GM12878 (cell line): ENCODE results near the gene SLC16A9. TPM values are rescaled to one million over a fixed set of nuclear protein-coding genes. Genes with fewer than 3 reads are reported as not detected.

Experiments used
- ATAC-seq: fragments of 200-7000 bp; cut with Tn5 transposase; 3 replicates; pipeline ENCODE4 v1.9.1; 2020; ENCODE audit warnings: mild to moderate bottlenecking, moderate library complexity
- BruUV-seq: library from RNA; stranded (reverse); fragments of 400-500 nt; replicated peaks from 2 replicates; lab custom pipeline; 2021; lab: Mats Ljungman, UMichigan
- CTCF ChIA-PET: fragments of 300-600 bp; sonication (Branson Sonifier 250); formaldehyde crosslinking; extraction: SDS; loops from one replicate; lab custom pipeline; 2021; ENCODE audit warnings: inconsistent platforms; lab: Yijun Ruan, JAX
- POLR2A ChIA-PET: fragments of 350-600 bp; formaldehyde crosslinking; extraction: SDS; loops from one replicate; lab custom pipeline; 2021; ENCODE audit warnings: inconsistent platforms; lab: Charles Lee
- RAD21 ChIA-PET: fragments of 300-600 bp; sonication (Branson Sonifier 250); formaldehyde crosslinking; loops from one replicate; lab custom pipeline; 2023; ENCODE audit warnings: antibody characterized with exemption; ENCODE audit not compliant: unreplicated experiment; lab: Charles Lee
- SMC1A ChIA-PET: fragments of 300-600 bp; sonication (Branson Sonifier 250); formaldehyde crosslinking; loops from one replicate; lab custom pipeline; 2023; ENCODE audit not compliant: unreplicated experiment, uncharacterized antibody; lab: Charles Lee
- DNase-seq: peaks from one replicate; pipeline ENCODE4 v3.0.0-alpha.2; 2011; ENCODE audit warnings: low read depth, low spot score
- FAIRE-seq: peaks from 3 replicates; lab custom pipeline; 2011; peaks lifted over from hg19 to GRCh38; lab: Jason Lieb, UNC
- H2AFZ ChIP-seq: 2 replicates; pipeline ENCODE4 v1.6.0; 2011; ENCODE audit warnings: low read depth, low read length, control low read depth; ENCODE audit not compliant: control insufficient read depth
- H3K27ac ChIP-seq: 2 replicates; pipeline ENCODE4 v1.5.1; 2011; ENCODE audit warnings: control low read depth; ENCODE audit not compliant: control insufficient read depth, insufficient read depth
- H3K27me3 ChIP-seq, 2 experiments: replicated peaks in 1 of 2; 2 replicates each; pipeline versions ENCODE4 v1.6.0 to v1.6.1; 2011; ENCODE audit warnings: low read length in 1 of 2; ENCODE audit not compliant: control insufficient read depth in 2 of 2, insufficient read depth in 2 of 2
- H3K36me3 ChIP-seq, 2 experiments: 2 replicates each; pipeline ENCODE4 v1.5.1; 2011; ENCODE audit warnings: low read length in 1 of 2; ENCODE audit not compliant: control insufficient read depth in 2 of 2, insufficient read depth in 2 of 2
- H3K4me1 ChIP-seq: 2 replicates; pipeline ENCODE4 v1.6.1; 2011; ENCODE audit warnings: mild to moderate bottlenecking, low read length, moderate library complexity, mixed read lengths; ENCODE audit not compliant: control insufficient read depth, insufficient read depth
- H3K4me2 ChIP-seq: 2 replicates; pipeline ENCODE4 v1.6.0; 2011; ENCODE audit warnings: control low read depth; ENCODE audit not compliant: control insufficient read depth, insufficient read depth
- H3K4me3 ChIP-seq: fragments of 200-600 bp; sonication (generic); 2 replicates; pipeline ENCODE4 v1.5.1; 2016
- H3K79me2 ChIP-seq: 2 replicates; pipeline ENCODE4 v1.6.0; 2011; ENCODE audit warnings: low read length; ENCODE audit not compliant: control insufficient read depth, insufficient read depth
- H3K9ac ChIP-seq: 2 replicates; pipeline ENCODE4 v1.8.0; 2011; ENCODE audit warnings: low read length, control low read depth, mixed read lengths; ENCODE audit not compliant: control insufficient read depth, insufficient read depth
- H3K9me3 ChIP-seq: replicated peaks from 3 replicates; pipeline ENCODE4 v1.5.1; 2011; ENCODE audit warnings: mild to moderate bottlenecking, low read length; ENCODE audit not compliant: control insufficient read depth, insufficient read depth
- H4K20me1 ChIP-seq: 2 replicates; pipeline ENCODE4 v1.6.0; 2011; ENCODE audit not compliant: control insufficient read depth, insufficient read depth
- BCL11A ChIP-seq: IDR thresholded peaks from 2 replicates; pipeline ENCODE4 v1.6.1; 2011; ENCODE audit warnings: low read depth, low read length
- CBX5 ChIP-seq: sonication (generic); IDR thresholded peaks from 2 replicates; pipeline ENCODE4 v1.6.1; 2016; ENCODE audit warnings: low read depth, moderate library complexity, mild to moderate bottlenecking, inconsistent platforms
- CHD2 ChIP-seq: IDR thresholded peaks from 2 replicates; pipeline ENCODE4 v1.6.1; 2011; ENCODE audit warnings: low read depth, low read length, improper control_type of control experiment, borderline replicate concordance
- CREB1 ChIP-seq: IDR thresholded peaks from 2 replicates; pipeline ENCODE4 v1.6.1; 2012; ENCODE audit warnings: low read depth, mild to moderate bottlenecking, inconsistent platforms
- CREM ChIP-seq: IDR thresholded peaks from 2 replicates; pipeline ENCODE4 v1.6.1; 2014; ENCODE audit warnings: antibody characterized with exemption, low read depth
- ETV6 ChIP-seq, 2 experiments: fragments of 450-650 bp in 1 of 2; IDR thresholded peaks in 1 of 2; conservative IDR thresholded peaks in 1 of 2; 2 replicates each; pipeline ENCODE4 v1.6.1; 2014; ENCODE audit warnings: antibody characterized with exemption in 1 of 2, borderline replicate concordance in 1 of 2, low read depth in 1 of 2, mild to moderate bottlenecking in 1 of 2, moderate library complexity in 1 of 2
- HDAC2 ChIP-seq: fragments of 200-600 bp; sonication (generic); IDR thresholded peaks from 2 replicates; pipeline ENCODE4 v1.6.1; 2017
- IRF4 ChIP-seq: IDR thresholded peaks from 2 replicates; pipeline ENCODE4 v1.6.1; 2011; ENCODE audit warnings: low read depth, low read length
- JUNB ChIP-seq: IDR thresholded peaks from 2 replicates; pipeline ENCODE4 v1.6.1; 2016; ENCODE audit warnings: antibody characterized with exemption, mild to moderate bottlenecking
- LARP7 ChIP-seq: fragments of 450-650 bp; IDR thresholded peaks from 2 replicates; pipeline ENCODE4 v1.6.1; 2017; ENCODE audit warnings: mild to moderate bottlenecking
- NBN ChIP-seq: fragments of 450-650 bp; IDR thresholded peaks from 2 replicates; pipeline ENCODE4 v1.6.1; 2016
- NFIC ChIP-seq: IDR thresholded peaks from 2 replicates; pipeline ENCODE4 v1.6.1; 2012; ENCODE audit warnings: low read depth, mild to moderate bottlenecking, inconsistent platforms, low read length, moderate library complexity
- PAX8 ChIP-seq: fragments of 450-650 bp; IDR thresholded peaks from 2 replicates; pipeline ENCODE4 v1.6.1; 2017; ENCODE audit warnings: mild to moderate bottlenecking, moderate library complexity
- RB1 ChIP-seq: fragments of 450-650 bp; formaldehyde crosslinking; IDR thresholded peaks from 2 replicates; pipeline ENCODE4 v1.6.1; 2017; ENCODE audit warnings: mild to moderate bottlenecking, borderline replicate concordance
- RELA ChIP-seq: fragments of 450-650 bp; IDR thresholded peaks from 2 replicates; pipeline ENCODE4 v1.8.0; 2014; ENCODE audit warnings: borderline replicate concordance; ENCODE audit not compliant: partially characterized antibody
- RFX5 ChIP-seq: IDR thresholded peaks from 2 replicates; pipeline ENCODE4 v1.6.1; 2011; ENCODE audit warnings: low read depth, low read length, improper control_type of control experiment
- RUNX3 ChIP-seq: IDR thresholded peaks from 2 replicates; pipeline ENCODE4 v1.6.1; 2012; ENCODE audit warnings: low read length, inconsistent platforms
- SPI1 ChIP-seq: IDR thresholded peaks from 2 replicates; pipeline ENCODE4 v1.6.1; 2011; ENCODE audit warnings: low read depth, mild to moderate bottlenecking, low read length, moderate library complexity, borderline replicate concordance; ENCODE audit not compliant: insufficient read depth
- TCF12 ChIP-seq: IDR thresholded peaks from 2 replicates; pipeline ENCODE4 v1.6.1; 2011; ENCODE audit warnings: low read depth, mild to moderate bottlenecking, low read length
- ZBED1 ChIP-seq: IDR thresholded peaks from 2 replicates; pipeline ENCODE4 v1.6.1; 2016; ENCODE audit warnings: borderline replicate concordance
- WGBS: methylation state at CpG from one replicate; pipeline ENCODE4 v1.1.6; 2016; ENCODE audit warnings: low lambda C conversion rate; ENCODE audit not compliant: insufficient replicate concordance, insufficient coverage; ENCODE audit errors: missing lambda C conversion rate; 5-methylcytosine and 5-hydroxymethylcytosine counted together
- in situ Hi-C: fragments of 300-500 bp; cut with MboI; formaldehyde crosslinking; loops from 9 replicates; pipeline ENCODE4 v1.14.3; 2018; ENCODE audit warnings: mixed read lengths
- intact Hi-C: fragments of 100-400 bp; cut with micrococcal nuclease; formaldehyde crosslinking; loops from one replicate; pipeline ENCODE4 v1.14.2; 2022; ENCODE audit not compliant: unreplicated experiment
- polyA plus RNA-seq, 11 experiments: library from polyadenylated mRNA; depleted of rRNA in 4 of 11; unstranded in 6 of 11; stranded (reverse) in 5 of 11; fragments of >200 nt; fragmentation: Nextera tagmentation in 4 of 11; fragmentation: Illumina TruSeq in 1 of 11; extraction: Ambion mirVana in 4 of 11; extraction: Trizol in 1 of 11; gene quantifications; 1 replicate in 1 of 11; 2 replicates in 10 of 11; pipeline versions ENCODE4 v1.2.1 to v1.2.3, GENCODE V29; 2011 to 2016; ENCODE audit warnings: inconsistent platforms in 2 of 11, missing spikeins in 2 of 11, low read depth in 1 of 11
- total RNA-seq, 4 experiments: library from RNA; depleted of rRNA in 3 of 4; stranded (reverse); fragments of >200 nt in 3 of 4; fragmentation: Illumina TruSeq in 1 of 4; extraction: Trizol in 1 of 4; gene quantifications; 2 replicates each; pipeline versions ENCODE4 v1.2.1 to v1.2.3, GENCODE V29; 2013 to 2021
- TF ChIP-seq, protein P1 (sequence below): fragments of 450-650 bp; IDR thresholded peaks from 2 replicates; pipeline ENCODE4 v1.6.1; 2017; ENCODE audit warnings: antibody characterized with exemption, mild to moderate bottlenecking, moderate library complexity
- TF ChIP-seq, protein P2 (sequence below): IDR thresholded peaks from 2 replicates; pipeline ENCODE4 v1.6.1; 2012; ENCODE audit warnings: low read length, inconsistent platforms

SLC16A9 gene
- total and polyA plus RNA-seq, 10 of the 15 experiments (the other 5 are each of a cell fraction or from before 2014, with no cell fraction given) = 0.86 to 6.2 (median 4.3) TPM

DNA sequence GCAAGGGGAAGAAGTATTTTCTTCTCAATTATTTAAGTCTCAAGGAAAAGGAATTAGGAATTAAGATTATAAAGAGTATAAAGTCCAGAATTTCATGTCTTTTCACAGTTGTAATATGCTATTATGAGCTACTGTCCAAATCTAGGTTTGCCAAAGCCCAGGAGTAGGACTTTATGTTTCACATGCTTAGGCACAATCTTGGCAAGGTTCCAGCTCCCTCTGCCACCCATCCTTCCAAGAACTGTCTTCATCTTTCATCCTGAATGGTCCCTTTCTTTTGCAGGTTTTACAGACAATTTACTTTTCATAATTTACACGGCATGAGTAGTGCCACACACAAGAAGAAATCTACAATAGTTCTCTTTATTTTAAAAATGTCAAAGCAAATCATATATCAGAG lies 29.5 kb downstream of the SLC16A9 start (continued):
- TF ChIP-seq, protein P1, sequence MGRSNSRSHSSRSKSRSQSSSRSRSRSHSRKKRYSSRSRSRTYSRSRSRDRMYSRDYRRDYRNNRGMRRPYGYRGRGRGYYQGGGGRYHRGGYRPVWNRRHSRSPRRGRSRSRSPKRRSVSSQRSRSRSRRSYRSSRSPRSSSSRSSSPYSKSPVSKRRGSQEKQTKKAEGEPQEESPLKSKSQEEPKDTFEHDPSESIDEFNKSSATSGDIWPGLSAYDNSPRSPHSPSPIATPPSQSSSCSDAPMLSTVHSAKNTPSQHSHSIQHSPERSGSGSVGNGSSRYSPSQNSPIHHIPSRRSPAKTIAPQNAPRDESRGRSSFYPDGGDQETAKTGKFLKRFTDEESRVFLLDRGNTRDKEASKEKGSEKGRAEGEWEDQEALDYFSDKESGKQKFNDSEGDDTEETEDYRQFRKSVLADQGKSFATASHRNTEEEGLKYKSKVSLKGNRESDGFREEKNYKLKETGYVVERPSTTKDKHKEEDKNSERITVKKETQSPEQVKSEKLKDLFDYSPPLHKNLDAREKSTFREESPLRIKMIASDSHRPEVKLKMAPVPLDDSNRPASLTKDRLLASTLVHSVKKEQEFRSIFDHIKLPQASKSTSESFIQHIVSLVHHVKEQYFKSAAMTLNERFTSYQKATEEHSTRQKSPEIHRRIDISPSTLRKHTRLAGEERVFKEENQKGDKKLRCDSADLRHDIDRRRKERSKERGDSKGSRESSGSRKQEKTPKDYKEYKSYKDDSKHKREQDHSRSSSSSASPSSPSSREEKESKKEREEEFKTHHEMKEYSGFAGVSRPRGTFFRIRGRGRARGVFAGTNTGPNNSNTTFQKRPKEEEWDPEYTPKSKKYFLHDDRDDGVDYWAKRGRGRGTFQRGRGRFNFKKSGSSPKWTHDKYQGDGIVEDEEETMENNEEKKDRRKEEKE = no peak
- TF ChIP-seq NBN = no peak

DNA sequence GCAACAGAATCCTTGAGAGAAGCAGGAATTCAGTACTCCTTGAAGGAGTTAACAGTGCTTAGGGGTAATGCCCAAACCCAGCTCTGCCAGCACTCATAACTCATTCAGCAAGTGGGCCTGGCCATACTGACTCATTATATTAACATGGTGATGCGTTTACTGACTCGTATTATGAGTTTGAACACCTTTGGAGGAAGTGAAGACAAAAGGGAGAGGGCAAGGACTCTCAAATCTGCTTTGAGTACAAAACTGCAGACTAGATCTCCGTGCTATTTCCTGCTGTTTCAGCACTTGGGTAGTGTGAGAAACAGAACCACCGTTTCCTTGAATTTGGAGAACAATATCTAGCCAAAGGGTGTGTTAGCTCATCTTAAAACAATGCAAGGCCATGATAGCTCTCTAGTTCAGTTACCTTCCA lies 30.8 kb downstream of the SLC16A9 start:
- H4K20me1 ChIP-seq = no peaks in the 10 kb centered on the region
- no peaks in the 10 kb centered on the region for H3K4me1 ChIP-seq
- H3K27me3 ChIP-seq = no peaks in the 10 kb centered on the region
- ATAC-seq (peak; percentile 65), DNase-seq (no peak), FAIRE-seq (no peak)
- H3K9ac ChIP-seq = no peak overlapping the region
- WGBS = 3% methylated on average over 4 of the region's 4 CpGs
- in situ Hi-C loops (no loop called here), intact Hi-C loops (no loop called here)
- SMC1A ChIA-PET = no interaction called here
- BruUV-seq = no TSS peak
- CTCF ChIA-PET = interaction anchor here (0.7 to 1.6 kb wide), 2 partner anchors 8 to 722 kb away, joined by 3 to 5 read pairs; no protein-coding TSS in a partner anchor
- no peak overlapping the region for H3K4me3 ChIP-seq
- RAD21 ChIA-PET = no interaction called here
- H3K9me3 ChIP-seq = no peaks in the 10 kb centered on the region
- POLR2A ChIA-PET = no interaction called here
- no peak overlapping the region for H3K27ac ChIP-seq
- H3K36me3 ChIP-seq = no peaks in the 10 kb centered on the region
- no peaks in the 10 kb centered on the region for H3K79me2 ChIP-seq
- H3K4me2 ChIP-seq = no peak overlapping the region
- no peak overlapping the region for H2AFZ ChIP-seq
- TF ChIP-seq CREM = peak; percentile 41; the same call in 1 of the 2 replicates
- no peak for TF ChIP-seq TCF12
- TF ChIP-seq ETV6 (conservative IDR thresholded peaks at IDR 0.05 in 1 of 2, IDR thresholded peaks at IDR 0.05 in 1 of 2; ENCODE audit: borderline replicate concordance in 1 of 2, low read depth in 1 of 2) = peak in 1 of 2 experiments; percentile 40; a peak in 1 of 4 replicates
- TF ChIP-seq, protein P2, sequence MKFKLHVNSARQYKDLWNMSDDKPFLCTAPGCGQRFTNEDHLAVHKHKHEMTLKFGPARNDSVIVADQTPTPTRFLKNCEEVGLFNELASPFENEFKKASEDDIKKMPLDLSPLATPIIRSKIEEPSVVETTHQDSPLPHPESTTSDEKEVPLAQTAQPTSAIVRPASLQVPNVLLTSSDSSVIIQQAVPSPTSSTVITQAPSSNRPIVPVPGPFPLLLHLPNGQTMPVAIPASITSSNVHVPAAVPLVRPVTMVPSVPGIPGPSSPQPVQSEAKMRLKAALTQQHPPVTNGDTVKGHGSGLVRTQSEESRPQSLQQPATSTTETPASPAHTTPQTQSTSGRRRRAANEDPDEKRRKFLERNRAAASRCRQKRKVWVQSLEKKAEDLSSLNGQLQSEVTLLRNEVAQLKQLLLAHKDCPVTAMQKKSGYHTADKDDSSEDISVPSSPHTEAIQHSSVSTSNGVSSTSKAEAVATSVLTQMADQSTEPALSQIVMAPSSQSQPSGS = 0 out of 2 replicates have a peak, but pooled peaks have one; percentile 39
- TF ChIP-seq HDAC2 = no peak
- TF ChIP-seq RB1 = no peak
- TF ChIP-seq LARP7 = no peak
- TF ChIP-seq RFX5 = no peak
- 0 out of 2 replicates have a peak, but pooled peaks have one; percentile 33 for TF ChIP-seq CREB1
- TF ChIP-seq SPI1 = peak; percentile 54
- TF ChIP-seq NFIC = peak; percentile 47; the same call in 1 of the 2 replicates
- no peak for TF ChIP-seq RELA
- no peak for TF ChIP-seq PAX8
- TF ChIP-seq IRF4 = peak; percentile 52; the same call in 1 of the 2 replicates
- TF ChIP-seq ZBED1 = no peak
- TF ChIP-seq BCL11A = peak; percentile 49; the same call in 1 of the 2 replicates
- peak; percentile 86 for TF ChIP-seq JUNB
- no peak for TF ChIP-seq CHD2
- 0 out of 2 replicates have a peak, but pooled peaks have one; percentile 21 for TF ChIP-seq RUNX3
- no peak for TF ChIP-seq CBX5
